Renal cortical epithelial cell (primary cell): ENCODE measurements around the gene HLA-G. TPM values are rescaled to one million over a fixed set of nuclear protein-coding genes. Genes with fewer than 3 reads are reported as not detected.

ENCODE experiments used
- DNase-seq: peaks from one replicate; pipeline ENCODE4 v3.0.0-alpha.2; 2011; ENCODE audit warnings: low read depth
- total RNA-seq: library from RNA; depleted of rRNA; stranded (reverse); fragments of >200 nt; gene quantifications from 2 replicates; pipeline ENCODE4 v1.2.3, GENCODE V29; 2014

HLA-G gene
- total RNA-seq, 1 donor from 2014 or later = 1.7 TPM

DNA sequence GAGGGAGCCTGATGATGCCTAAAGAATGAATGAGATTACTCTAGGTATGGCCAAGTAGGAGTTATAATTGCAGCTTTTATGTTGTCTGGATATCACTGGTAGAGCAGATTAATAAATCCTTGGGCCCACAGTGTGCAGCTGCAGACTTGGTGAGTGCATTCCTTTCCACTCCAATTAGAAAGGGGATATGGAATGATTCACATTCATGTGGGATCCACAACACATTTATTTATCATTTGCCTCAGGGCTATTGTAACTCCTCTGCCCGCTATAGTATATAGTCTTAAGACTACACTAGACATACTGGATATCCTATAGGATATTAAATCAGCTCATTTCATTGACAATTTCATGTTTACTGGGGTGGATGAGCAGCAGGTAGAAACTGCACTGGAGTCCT, 11.6 kb upstream of the HLA-G start:
- DNase-seq = no peak

DNA sequence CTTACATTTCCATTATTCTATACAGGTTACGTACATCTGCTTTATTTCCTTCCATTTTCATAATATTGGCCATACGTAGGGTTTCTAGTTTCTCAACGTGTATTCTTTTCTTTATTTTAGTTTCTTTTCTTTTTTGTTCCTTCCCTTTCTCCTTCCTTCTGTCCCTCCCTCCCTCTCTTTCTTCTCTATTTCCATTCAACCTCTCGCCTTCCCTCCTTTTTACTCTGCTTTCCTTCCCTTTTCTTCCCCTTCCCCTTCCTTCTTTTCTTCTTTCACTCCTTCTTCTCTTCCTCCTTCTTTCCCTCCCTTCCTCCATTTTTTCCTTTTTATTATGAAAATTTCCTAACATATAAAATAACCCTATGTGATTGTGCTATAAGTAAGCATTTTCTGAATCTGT, 8.7 kb upstream of the HLA-G start:
- no peak for DNase-seq

DNA sequence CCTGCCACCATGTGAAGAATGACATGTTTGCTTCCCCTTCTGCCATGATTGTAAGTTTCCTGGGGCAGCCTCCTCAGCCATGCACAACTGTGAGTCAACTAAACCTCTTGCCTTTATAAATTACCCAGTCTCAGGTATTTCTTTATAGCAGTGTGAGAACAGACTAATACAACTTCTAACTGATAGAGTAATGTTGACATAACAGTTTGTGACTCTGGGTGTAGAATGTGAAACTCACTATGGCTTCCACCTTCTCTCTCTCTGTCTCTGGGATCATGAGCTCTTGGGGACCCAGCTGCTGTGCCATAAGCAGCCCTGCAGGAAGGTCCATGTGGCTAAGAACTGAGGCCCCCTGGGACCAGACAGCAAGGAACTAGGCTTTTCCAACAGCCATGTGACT, 3.5 kb upstream of the HLA-G start:
- no peak for DNase-seq

DNA sequence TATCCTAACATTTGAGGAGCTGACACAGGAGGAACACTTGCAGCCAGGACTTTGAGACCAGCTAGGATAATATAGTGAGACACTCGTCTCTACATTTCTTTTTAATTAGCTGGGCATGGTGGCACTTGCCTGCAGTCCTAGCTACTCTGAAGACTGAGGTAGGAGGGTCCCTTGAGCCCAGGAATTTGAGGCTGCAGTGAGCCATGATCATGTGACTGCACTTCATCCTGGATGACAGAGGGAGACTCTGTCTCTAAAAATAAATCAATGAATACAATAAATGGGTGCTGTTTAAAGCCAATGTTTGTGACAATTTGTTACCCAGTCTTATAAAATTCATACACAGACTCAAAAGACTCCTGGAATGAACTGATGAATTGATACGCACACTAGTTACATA, 1.8 kb upstream of the HLA-G start:
- DNase-seq = no peak

DNA sequence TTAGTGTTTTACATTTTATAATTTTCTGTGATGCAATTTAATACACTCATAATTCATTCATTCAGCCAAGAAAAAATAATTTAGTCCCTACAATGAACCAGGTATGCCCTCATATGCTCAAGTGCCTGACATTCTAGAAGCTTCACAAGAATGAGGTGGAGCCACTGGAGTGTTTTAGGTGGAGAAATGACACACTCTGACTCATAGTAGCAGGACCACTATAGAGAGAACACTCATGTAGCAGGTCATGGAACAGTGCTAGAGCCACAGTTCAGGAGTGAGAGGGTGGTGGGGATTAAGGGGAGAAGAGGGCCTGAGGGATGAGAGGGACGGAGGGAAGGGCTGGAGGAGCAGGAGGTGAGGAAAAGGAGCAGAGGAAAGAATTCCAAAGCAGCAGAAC, 1.4 kb upstream of the HLA-G start:
- DNase-seq = peak; percentile 62

DNA sequence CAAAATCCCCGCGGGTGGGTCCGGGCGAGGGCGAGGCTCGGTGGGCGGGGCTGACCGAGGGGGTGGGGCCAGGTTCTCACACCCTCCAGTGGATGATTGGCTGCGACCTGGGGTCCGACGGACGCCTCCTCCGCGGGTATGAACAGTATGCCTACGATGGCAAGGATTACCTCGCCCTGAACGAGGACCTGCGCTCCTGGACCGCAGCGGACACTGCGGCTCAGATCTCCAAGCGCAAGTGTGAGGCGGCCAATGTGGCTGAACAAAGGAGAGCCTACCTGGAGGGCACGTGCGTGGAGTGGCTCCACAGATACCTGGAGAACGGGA, 809 bp downstream of the HLA-G start:
- no peak for DNase-seq

DNA sequence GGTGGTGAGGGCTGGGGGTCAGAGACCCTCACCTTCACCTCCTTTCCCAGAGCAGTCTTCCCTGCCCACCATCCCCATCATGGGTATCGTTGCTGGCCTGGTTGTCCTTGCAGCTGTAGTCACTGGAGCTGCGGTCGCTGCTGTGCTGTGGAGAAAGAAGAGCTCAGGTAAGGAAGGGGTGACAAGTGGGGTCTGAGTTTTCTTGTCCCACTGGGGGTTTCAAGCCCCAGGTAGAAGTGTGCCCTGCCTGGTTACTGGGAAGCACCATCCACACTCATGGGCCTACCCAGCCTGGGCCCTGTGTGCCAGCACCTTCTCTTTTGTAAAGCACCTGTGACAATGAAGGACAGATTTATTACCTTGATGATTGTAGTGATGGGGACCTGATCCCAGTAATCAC, 2.1 kb downstream of the HLA-G start:
- DNase-seq = no peak

DNA sequence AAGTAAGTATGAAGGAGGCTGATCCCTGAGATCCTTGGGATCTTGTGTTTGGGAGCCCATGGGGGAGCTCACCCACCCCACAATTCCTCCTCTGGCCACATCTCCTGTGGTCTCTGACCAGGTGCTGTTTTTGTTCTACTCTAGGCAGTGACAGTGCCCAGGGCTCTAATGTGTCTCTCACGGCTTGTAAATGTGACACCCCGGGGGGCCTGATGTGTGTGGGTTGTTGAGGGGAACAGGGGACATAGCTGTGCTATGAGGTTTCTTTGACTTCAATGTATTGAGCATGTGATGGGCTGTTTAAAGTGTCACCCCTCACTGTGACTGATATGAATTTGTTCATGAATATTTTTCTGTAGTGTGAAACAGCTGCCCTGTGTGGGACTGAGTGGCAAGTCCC, 2.8 kb downstream of the HLA-G start:
- DNase-seq = no peak

DNA sequence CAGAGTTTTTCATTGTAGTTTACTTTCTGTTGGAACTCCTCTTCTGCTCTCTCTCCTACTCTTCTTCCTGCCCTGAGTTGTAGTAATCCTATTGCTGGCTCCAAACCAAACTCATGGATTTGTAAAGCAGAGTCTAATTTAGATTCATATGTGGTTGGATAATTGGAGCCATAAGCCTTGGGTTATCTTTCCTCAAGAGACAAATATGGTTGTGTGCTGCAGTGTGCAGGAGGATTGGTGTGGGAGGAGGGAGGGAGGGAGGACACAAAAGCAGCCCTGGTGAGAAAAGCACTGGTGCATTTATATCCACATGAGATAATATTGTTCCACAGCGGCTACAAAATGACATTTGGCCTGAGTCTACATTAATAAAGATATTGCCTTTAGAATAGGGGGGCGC, 4.2 kb downstream of the HLA-G start:
- DNase-seq = no peak

DNA sequence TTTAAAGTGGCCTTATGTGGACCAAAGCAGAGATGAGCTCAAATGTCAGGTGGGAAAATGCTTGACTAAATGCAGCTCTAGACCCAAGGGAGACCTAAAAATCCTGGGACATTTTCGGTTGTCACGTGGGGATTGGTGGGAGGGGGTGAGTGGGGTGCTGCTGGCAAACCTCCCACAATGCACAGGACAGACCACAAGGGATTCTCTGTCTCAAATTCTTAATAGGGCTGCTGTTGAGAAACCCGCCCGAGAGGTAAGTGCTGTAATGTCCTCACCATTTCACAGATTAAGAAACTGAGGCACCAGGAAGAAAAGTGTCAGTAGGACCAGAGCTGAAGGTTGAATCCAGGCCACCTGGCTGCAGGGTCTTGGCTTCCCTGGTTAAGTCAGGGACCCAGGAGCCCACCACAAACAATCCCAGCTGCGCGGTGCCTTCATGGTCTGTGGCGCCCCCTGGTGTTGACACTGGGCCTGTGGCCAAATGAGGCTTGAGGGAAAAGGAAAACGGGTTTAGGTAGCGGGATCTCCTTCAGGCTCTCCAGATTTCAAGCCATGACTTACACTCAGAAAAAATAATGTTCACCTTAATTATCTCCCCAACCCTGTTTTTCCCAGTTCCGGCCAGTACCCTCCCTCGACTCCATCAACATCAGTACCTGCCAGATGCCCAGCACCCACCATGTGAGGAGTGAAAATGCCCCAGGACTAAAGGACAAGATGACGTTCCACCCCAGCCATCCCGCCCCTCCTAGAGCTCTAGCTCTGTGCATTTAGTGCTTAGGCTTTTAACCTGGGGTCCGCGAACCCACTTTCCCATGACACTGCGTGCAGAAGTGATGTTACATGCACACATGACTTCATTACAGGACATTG, 7.2 kb downstream of the HLA-G start:
- DNase-seq = no peak

DNA sequence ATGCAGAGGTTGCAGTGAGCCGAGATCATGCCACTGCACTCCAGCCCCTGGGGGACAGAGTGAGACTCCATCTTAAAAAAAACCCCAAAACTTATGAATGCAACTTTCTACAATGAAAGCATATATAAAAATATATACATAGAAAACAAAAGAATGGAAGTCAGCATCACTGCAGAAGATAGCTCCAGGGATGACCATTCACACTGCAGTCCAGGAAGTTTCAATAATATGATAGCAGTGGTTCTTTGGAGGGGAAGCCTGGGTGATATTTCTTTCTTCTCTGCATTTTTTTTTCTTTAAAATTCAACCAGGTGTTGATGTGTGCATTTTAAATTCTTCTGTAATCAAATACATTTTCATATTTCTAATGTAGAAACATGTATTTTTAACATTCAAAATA, 12.3 kb downstream of the HLA-G start:
- no peak for DNase-seq

DNA sequence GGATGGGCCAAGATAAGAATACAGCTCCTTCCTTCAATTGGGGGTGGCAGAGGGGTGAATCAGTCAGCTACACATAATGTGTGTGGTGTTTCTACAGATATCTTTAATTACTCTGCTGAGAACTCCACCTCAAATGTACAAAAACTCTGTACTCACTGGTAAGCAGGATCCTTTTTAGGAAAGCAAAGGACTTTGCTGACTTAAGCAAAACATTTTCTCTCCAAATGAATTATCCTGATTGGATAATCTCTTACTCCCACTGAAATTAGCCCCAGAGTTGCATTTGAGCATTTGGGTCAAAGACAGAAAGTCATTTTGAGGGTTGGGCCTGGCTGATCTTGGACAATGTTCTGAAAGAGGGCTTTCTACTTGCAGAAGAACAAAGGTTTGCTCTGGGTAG, 13.4 kb downstream of the HLA-G start:
- DNase-seq = no peak

DNA sequence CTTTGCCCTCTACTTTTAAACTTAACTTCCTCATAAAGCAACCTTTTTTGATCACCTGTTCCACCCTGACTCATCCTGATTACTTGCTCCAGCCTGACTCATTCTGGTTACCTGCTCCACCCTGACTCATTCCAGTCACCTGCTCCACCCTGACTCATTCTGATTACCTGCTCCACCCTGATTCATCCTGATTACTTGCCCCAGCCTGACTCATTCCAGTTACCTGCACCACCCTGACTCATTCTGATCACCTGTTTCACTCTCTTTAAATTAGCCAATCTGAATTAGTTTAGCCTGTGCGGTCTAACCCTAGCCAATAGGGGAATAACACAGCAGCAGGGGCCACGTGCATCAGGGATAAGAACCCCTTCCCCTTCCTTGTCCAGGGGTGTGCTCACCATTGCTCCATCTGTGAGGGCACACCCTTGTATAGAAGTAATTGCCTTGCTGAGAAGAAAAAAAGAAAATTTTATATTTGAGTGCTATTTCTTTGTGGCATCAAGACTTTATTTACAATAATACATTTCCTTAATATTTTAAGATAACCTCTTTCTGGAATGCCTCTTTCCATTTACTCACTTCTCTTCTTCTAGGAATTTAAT, 17.9 kb downstream of the HLA-G start:
- peak; percentile 93 for DNase-seq

DNA sequence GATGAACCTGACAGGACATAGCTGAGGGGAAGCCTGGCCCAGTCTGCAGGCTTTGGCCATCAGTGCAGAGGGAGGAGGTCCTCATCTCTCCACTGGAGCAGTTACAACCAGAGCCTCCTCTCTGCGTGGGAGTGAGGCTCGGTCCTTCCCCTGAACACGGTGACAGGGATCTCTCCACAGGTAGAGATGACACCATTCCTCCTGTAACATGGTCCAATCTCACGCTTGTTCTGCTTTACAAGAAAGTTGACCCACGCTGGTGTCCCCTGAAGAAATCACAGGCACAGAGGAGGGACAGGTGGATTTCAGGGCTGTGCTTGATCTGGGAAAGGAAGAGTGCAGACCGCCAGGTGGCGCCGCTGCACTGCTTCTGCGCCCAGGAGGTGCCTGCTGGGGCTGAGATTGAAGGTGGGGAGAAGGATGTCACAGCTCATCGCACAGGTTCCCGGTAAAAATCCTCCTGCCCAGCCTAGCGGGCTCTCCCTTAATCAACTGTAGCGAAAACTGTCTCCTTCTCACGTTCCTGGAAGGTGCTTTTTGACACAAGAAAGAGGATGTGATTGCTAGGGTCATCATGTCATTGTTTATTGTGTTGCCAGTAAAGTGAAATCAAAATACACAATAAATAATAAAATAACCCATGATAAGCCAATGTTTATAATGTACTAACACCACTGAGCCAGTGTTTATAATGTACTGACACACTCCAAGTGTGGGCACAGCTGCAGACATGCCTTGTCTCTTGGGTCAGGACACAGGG, 20.4 kb downstream of the HLA-G start:
- DNase-seq = peak; percentile 54

DNA sequence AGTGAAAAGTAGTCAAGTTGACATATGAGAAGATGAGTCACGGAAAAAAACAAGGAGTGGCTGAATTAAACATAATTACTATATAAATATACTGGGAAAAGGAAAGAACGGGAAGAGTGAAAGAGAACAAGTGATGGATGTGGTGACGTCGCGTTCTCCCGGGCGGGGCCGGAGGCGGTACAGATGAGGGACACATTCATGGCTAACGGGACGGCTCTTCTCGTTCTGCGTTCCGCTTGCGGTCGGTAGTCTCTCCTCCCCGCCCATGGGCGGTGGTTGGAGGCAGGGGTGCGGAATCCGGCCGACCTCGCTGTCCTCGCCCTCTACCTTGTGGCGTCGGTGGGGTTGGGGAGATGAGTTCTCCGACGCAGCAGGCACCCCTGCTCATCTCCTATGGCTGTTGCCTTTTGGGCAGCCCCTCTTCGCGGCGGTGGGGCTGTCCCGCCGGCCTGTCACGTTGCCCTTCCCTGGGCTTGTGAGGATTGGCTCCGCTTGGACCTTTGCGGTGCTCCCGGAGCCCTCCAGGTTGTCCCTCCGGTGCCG, 22.5 kb downstream of the HLA-G start:
- DNase-seq = no peak

DNA sequence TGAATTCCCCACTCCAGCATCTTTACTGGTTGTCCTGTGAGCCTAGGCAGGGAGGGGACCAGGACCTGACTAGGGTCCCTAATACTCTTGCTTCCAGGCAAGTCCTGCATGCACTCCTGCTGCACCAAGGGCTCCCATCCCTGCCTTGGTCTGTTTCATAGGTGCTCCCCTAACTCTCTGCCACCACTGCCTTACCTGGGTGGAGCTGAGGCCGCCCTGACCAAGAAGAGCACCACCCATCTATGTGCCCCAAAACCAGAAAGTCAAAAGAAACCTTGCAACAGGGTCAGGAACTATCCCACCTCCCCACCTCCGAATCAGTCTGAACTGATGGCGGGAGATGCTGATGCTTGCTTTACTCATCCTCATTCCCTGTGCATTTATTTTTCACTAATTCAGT, 23.6 kb downstream of the HLA-G start:
- no peak for DNase-seq

DNA sequence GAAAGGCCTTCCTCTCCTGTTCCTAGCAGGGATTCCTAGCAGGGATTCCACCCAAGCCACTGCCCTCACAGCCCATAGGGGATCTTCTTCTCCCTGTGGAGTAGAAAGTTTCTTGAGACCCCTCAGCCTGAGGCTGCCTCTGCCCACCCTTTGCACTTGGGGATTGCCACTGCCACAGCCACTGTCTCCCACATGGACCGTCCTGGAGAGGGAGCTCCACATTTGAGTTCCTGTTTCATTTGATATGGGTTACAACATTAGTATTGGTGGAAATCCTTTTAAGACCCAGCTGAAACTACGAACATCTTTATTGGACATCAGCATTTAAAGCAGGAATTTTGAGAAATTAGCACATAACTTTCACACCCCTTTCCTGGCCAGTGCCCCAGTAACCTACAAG, 25.6 kb downstream of the HLA-G start:
- DNase-seq = no peak

DNA sequence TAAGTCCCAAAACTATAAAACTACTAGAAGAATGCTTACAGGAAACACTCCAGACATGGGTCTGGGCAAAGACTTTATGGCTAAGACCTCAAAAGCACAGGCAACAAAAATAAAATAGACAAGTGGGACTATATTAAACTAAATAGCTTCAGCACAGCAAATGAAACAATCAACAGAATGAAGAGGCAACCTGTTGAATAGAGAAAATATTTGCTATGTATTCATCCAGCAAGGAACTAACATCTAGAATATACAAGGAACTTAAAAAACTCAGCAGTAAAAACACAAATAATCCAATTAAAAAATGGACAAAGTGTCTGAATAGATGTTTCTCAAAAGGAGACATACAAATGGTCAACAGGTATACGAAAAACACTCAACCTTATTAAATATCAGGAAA, 30.4 kb downstream of the HLA-G start:
- DNase-seq = no peak

DNA sequence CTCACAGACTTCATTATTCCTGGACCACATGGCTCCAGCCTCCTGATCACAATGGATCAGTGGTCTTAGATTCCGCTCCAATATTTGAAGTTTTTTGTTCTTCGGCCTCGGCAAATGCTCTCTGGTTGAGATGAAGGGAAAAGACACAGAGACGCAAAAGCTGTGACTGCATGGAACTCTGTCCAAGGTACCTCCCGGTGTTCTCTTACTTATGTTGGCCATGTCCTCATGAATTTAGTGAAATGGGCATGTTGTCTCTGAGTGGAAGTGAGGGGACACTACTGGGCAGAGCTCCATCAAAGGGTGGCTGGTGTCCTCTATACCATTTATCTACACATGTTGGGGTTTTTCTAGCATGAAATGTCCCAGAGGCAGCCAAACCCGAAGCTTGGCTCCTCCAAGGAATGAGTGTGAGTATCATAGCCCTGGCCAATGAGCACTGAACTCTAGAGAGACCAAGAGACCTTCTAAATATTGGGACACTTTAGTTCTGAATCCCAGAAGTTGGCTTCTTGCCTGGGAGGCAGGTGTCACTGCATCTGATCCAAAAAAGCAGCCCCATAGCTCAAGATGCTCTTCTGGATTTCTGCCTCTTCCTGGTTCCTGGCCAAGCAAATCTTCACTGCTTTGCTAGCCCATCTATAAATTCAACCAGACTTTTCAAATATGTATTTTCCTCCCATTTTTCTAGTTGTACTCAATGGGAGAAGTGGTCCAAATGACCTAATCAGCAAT, 34.1 kb downstream of the HLA-G start:
- DNase-seq = no peak

DNA sequence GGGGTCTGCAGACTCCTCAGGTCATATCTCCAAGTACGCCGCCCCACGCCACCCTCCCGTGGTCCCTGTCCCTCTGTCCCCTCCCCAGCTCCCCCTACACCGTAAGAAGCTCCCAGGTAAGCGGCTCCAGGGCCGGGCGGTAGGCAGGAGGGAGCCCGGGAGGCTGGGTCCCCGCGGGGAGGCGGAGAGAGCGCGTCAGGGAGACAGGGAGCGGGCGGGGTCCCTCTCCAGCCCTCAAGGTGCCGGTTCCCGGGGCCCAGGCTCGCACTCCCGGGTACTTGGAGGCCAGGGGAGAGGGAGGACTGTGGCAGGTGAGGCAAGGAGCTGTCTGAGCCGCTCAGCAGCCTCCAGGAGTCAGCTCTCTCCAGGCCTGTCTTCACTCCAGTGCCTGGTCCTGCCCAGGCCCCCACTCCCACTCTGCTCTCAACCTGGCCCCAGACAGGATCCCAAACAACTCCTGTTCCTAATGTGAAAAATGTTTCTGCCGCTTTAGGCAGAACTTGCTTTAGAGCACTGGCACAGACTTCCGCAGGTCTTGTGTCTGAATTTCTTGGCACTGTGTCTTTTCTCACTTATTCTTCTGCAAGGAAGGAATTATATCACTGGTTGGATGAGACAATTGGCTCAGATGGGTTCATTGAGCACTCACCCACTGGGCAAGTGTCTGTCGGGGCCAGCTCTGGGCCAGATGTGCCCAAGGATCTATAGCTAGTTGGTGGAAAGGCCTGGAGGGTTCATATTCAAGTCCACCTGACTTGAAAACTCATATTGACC, 36.6 kb downstream of the HLA-G start:
- peak; percentile 67 for DNase-seq

DNA sequence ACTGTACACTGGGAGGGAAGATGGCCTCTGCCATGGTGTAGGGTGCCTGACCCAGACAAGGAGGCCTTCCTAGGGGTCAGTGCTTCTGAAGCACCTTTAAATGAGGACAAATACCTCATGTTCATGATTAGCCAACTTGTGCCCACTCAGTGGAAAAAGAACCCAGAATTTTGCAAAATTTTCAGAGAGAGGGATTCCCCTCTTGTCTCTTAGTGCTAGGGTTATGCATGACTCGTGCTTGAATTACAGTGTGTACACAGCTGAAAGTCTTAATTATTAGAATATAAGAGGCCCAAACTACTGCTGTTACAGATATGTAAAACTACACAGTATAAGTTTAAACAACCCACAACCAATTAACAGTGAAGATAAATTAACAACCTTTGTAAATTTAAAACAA, 38.0 kb downstream of the HLA-G start:
- peak; percentile 19 for DNase-seq
